ENCODE data around the gene DUS1L.

DNA sequence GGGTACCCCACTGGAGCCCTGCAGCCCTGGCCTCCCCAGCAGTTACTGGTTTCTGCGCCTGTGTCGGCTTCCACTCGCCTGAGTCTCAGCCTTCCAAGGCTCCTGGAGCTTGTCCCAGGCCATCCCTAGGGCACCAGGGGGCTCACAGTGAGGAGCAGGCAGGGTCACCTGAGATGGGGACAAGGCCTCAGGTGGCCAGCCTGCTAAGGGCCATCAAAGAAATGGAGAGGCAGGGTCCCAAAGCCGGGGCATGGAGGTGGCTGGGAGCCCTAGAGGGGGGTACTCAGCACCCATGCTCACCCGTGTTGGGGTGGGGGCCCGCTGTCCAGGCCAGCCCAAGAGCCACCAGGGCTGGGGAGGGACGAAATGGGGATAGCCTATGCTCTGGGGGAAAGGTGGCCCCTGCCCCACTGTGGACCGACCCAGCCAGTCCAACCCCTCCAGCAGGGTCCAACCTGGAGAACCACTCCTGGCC is 31.1 kb upstream of the DUS1L start:
- TF ChIP-seq, protein P1, sequence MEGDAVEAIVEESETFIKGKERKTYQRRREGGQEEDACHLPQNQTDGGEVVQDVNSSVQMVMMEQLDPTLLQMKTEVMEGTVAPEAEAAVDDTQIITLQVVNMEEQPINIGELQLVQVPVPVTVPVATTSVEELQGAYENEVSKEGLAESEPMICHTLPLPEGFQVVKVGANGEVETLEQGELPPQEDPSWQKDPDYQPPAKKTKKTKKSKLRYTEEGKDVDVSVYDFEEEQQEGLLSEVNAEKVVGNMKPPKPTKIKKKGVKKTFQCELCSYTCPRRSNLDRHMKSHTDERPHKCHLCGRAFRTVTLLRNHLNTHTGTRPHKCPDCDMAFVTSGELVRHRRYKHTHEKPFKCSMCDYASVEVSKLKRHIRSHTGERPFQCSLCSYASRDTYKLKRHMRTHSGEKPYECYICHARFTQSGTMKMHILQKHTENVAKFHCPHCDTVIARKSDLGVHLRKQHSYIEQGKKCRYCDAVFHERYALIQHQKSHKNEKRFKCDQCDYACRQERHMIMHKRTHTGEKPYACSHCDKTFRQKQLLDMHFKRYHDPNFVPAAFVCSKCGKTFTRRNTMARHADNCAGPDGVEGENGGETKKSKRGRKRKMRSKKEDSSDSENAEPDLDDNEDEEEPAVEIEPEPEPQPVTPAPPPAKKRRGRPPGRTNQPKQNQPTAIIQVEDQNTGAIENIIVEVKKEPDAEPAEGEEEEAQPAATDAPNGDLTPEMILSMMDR (IDR thresholded peaks at IDR 0.05), result no peak
- TF ChIP-seq ZFX (IDR thresholded peaks at IDR 0.05; ENCODE audit: borderline replicate concordance), result no peak

Data from 22Rv1 (cell line).